HepG2 (cell line): ENCODE measurements around the gene CCT4. TPM values are rescaled to one million over a fixed set of nuclear protein-coding genes. Genes with fewer than 3 reads are reported as not detected.

Source experiments
- CCAR2 ChIP-seq: fragments of 200-400 bp; formaldehyde crosslinking; optimal IDR thresholded peaks from 2 replicates; pipeline ENCODE3; 2018; ENCODE audit warnings: low read depth, mild to moderate bottlenecking, low read length, moderate library complexity
- DR1 ChIP-seq: sonication (generic); formaldehyde crosslinking; IDR thresholded peaks from 2 replicates; pipeline ENCODE4 v1.8.0; 2021; ENCODE audit warnings: mild to moderate bottlenecking, missing genetic modification reagents, inconsistent platforms
- GZF1 ChIP-seq: sonication (generic); formaldehyde crosslinking; IDR thresholded peaks from 2 replicates; pipeline ENCODE4 v1.5.1; 2020; ENCODE audit warnings: mild to moderate bottlenecking, missing genetic modification reagents
- NONO ChIP-seq, 2 experiments: fragments of 450-650 bp in 1 of 2; sonication (generic) in 1 of 2; formaldehyde crosslinking in 1 of 2; IDR thresholded peaks in 1 of 2; conservative IDR thresholded peaks in 1 of 2; 2 replicates each; pipeline versions ENCODE4 v1.6.1 to v1.8.0; 2017 to 2022; ENCODE audit warnings: mild to moderate bottlenecking in 1 of 2, missing genetic modification reagents in 1 of 2, moderate library complexity in 1 of 2
- PHF21A ChIP-seq: sonication (generic); formaldehyde crosslinking; IDR thresholded peaks from 2 replicates; pipeline ENCODE4 v1.5.0; 2020; ENCODE audit warnings: mild to moderate bottlenecking, missing genetic modification reagents
- REL ChIP-seq: sonication (generic); formaldehyde crosslinking; conservative IDR thresholded peaks from 2 replicates; pipeline ENCODE4 v1.8.0; 2022; ENCODE audit warnings: mild to moderate bottlenecking, missing genetic modification reagents, moderate library complexity
- RORA ChIP-seq: sonication (generic); formaldehyde crosslinking; IDR thresholded peaks from 2 replicates; pipeline ENCODE4 v1.5.0; 2020; ENCODE audit warnings: mild to moderate bottlenecking, missing genetic modification reagents, moderate library complexity
- SPEN ChIP-seq: sonication (generic); formaldehyde crosslinking; IDR thresholded peaks from 2 replicates; pipeline ENCODE4 v1.5.1; 2020; ENCODE audit warnings: low read depth, mild to moderate bottlenecking, missing genetic modification reagents
- SSRP1 ChIP-seq: IDR thresholded peaks from 2 replicates; pipeline ENCODE4 v1.6.1; 2016; ENCODE audit warnings: control low read depth
- THAP11 ChIP-seq: IDR thresholded peaks from 2 replicates; pipeline ENCODE4 v1.6.1; 2016; ENCODE audit warnings: missing biosample characterization, missing genetic modification reagents
- TRIM24 ChIP-seq: sonication (generic); formaldehyde crosslinking; IDR thresholded peaks from 2 replicates; pipeline ENCODE4 v1.8.0; 2022; ENCODE audit warnings: mild to moderate bottlenecking, missing genetic modification reagents
- ZNF256 ChIP-seq: sonication (generic); formaldehyde crosslinking; conservative IDR thresholded peaks from 2 replicates; pipeline ENCODE4 v1.4.0; 2020; ENCODE audit warnings: missing genetic modification reagents
- ZNF446 ChIP-seq: sonication (generic); formaldehyde crosslinking; IDR thresholded peaks from 2 replicates; pipeline ENCODE4 v1.5.0; 2020; ENCODE audit warnings: mild to moderate bottlenecking, missing genetic modification reagents
- ZNF644 ChIP-seq: IDR thresholded peaks from 2 replicates; pipeline ENCODE4 v1.6.1; 2016; ENCODE audit warnings: low read depth
- ZSCAN30 ChIP-seq: sonication (generic); formaldehyde crosslinking; IDR thresholded peaks from 2 replicates; pipeline ENCODE4 v1.5.0; 2020; ENCODE audit warnings: mild to moderate bottlenecking, missing genetic modification reagents
- polyA plus RNA-seq, 8 experiments: library from polyadenylated mRNA; depleted of rRNA in 3 of 8; stranded (reverse) in 7 of 8; unstranded in 1 of 8; fragments of >200 nt; fragmentation: Illumina TruSeq in 4 of 8; extraction: Trizol in 4 of 8; gene quantifications; 2 replicates each; pipeline versions ENCODE4 v1.2.1 to v1.2.3, GENCODE V29; 2011 to 2016; ENCODE audit warnings: low read depth in 4 of 8, missing spikeins in 1 of 8, mixed read lengths in 1 of 8; ENCODE audit not compliant: insufficient read depth in 1 of 8
- total RNA-seq, 5 experiments: library from RNA; depleted of rRNA; stranded (reverse); fragments of >200 nt; fragmentation: Illumina TruSeq; extraction: Trizol; gene quantifications; 2 replicates each; pipeline ENCODE4 v1.2.3, GENCODE V29; 2016; ENCODE audit warnings: low read depth in 1 of 5
- TF ChIP-seq, protein P1 (sequence below): sonication (generic); formaldehyde crosslinking; IDR thresholded peaks from 2 replicates; pipeline ENCODE4 v1.4.0; 2020; ENCODE audit warnings: missing genetic modification reagents
- TF ChIP-seq, protein P2 (sequence below): sonication (generic); formaldehyde crosslinking; IDR thresholded peaks from 2 replicates; pipeline ENCODE4 v1.8.0; 2022; ENCODE audit warnings: mild to moderate bottlenecking, missing genetic modification reagents, borderline replicate concordance
- TF ChIP-seq, protein P3 (sequence below): IDR thresholded peaks from 2 replicates; pipeline ENCODE4 v1.4.0; 2020; ENCODE audit warnings: mild to moderate bottlenecking, missing genetic modification reagents
- TF ChIP-seq, protein P4 (sequence below): sonication (generic); formaldehyde crosslinking; IDR thresholded peaks from 2 replicates; pipeline ENCODE4 v1.8.0; 2022; ENCODE audit warnings: low read depth, missing genetic modification reagents
- TF ChIP-seq, protein P5 (sequence below): sonication (generic); formaldehyde crosslinking; IDR thresholded peaks from 2 replicates; pipeline ENCODE4 v1.5.0; 2020; ENCODE audit warnings: missing genetic modification reagents, mild to moderate bottlenecking, borderline replicate concordance

CCT4 gene
- total and polyA plus RNA-seq, 2 of the 13 experiments (the other 11 are each of a cell fraction or from before 2014, with no cell fraction given): 138 to 340 TPM

DNA sequence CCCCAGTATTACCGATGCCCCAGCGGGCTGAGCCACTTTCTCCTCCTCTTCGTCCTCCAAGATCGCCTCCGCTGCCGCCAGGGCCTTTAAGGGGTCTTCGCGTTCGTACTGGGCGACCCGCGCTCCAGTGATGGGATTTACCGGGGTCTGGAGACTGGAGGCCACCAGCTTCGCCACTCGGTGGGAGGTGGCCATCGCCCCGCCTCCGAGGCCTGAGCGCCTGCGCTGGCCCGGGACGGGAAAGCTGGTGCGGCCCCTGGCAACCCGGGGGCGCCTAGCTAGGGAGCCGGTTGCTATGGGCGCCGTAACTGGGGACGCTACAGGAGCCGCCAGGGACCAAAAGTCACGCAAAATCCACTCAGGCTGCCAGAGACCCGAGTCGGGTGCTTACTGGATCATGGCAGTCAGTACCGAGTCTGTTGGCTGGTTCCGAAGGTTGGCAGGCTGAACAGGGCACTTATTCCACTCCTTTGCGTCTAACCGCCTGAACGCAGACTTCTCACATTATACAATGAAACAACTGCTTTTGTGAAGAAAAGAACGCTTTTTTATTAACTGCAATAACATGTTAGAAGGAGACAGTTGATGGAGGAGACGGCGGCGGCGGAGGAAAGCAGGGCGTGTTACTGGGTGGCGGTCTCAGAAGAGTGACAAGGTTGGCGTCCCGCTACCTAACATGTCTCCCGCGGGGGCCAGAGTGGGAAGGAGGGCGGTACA is 34.5 kb downstream of the CCT4 start, which contains the start of gene FAM161A (continued):
- TF ChIP-seq SPEN (CRISPR knock-in tag) (peak; percentile 83; the same call in 1 of the 2 replicates), NONO (IDR thresholded peaks at IDR 0.05) (no peak), NONO (CRISPR knock-in tag; conservative IDR thresholded peaks at IDR 0.05) (peak; percentile 96), ZNF644 (0 out of 2 replicates have a peak, but pooled peaks have one; percentile 13), DR1 (peak; percentile 72; the same call in 1 of the 2 replicates), CCAR2 (no peak), RORA (CRISPR knock-in tag) (no peak), ZSCAN30 (CRISPR knock-in tag) (no peak), THAP11 (CRISPR knock-in tag) (peak; percentile 63; the same call in 1 of the 2 replicates), REL (CRISPR knock-in tag) (peak; percentile 89), SSRP1 (CRISPR knock-in tag) (no peak), ZNF256 (CRISPR knock-in tag) (0 out of 2 replicates have a peak, but pooled peaks have one; percentile 26), GZF1 (no peak), TRIM24 (CRISPR knock-in tag) (no peak), PHF21A (peak; percentile 48; the same call in 1 of the 2 replicates), ZNF446 (CRISPR knock-in tag) (peak; percentile 51; the same call in 1 of the 2 replicates)
- TF ChIP-seq, protein P1, sequence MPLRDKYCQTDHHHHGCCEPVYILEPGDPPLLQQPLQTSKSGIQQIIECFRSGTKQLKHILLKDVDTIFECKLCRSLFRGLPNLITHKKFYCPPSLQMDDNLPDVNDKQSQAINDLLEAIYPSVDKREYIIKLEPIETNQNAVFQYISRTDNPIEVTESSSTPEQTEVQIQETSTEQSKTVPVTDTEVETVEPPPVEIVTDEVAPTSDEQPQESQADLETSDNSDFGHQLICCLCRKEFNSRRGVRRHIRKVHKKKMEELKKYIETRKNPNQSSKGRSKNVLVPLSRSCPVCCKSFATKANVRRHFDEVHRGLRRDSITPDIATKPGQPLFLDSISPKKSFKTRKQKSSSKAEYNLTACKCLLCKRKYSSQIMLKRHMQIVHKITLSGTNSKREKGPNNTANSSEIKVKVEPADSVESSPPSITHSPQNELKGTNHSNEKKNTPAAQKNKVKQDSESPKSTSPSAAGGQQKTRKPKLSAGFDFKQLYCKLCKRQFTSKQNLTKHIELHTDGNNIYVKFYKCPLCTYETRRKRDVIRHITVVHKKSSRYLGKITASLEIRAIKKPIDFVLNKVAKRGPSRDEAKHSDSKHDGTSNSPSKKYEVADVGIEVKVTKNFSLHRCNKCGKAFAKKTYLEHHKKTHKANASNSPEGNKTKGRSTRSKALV (CRISPR knock-in tag): peak; percentile 41; the same call in 1 of the 2 replicates
- TF ChIP-seq, protein P2, sequence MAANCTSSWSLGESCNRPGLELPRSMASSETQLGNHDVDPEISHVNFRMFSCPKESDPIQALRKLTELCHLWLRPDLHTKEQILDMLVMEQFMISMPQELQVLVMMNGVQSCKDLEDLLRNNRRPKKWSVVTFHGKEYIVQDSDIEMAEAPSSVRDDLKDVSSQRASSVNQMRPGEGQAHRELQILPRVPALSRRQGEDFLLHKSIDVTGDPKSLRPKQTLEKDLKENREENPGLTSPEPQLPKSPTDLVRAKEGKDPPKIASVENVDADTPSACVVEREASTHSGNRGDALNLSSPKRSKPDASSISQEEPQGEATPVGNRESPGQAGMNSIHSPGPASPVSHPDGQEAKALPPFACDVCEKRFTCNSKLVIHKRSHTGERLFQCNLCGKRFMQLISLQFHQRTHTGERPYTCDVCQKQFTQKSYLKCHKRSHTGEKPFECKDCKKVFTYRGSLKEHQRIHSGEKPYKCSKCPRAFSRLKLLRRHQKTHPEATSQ: peak; percentile 78; the same call in 1 of the 2 replicates
- TF ChIP-seq, protein P3, sequence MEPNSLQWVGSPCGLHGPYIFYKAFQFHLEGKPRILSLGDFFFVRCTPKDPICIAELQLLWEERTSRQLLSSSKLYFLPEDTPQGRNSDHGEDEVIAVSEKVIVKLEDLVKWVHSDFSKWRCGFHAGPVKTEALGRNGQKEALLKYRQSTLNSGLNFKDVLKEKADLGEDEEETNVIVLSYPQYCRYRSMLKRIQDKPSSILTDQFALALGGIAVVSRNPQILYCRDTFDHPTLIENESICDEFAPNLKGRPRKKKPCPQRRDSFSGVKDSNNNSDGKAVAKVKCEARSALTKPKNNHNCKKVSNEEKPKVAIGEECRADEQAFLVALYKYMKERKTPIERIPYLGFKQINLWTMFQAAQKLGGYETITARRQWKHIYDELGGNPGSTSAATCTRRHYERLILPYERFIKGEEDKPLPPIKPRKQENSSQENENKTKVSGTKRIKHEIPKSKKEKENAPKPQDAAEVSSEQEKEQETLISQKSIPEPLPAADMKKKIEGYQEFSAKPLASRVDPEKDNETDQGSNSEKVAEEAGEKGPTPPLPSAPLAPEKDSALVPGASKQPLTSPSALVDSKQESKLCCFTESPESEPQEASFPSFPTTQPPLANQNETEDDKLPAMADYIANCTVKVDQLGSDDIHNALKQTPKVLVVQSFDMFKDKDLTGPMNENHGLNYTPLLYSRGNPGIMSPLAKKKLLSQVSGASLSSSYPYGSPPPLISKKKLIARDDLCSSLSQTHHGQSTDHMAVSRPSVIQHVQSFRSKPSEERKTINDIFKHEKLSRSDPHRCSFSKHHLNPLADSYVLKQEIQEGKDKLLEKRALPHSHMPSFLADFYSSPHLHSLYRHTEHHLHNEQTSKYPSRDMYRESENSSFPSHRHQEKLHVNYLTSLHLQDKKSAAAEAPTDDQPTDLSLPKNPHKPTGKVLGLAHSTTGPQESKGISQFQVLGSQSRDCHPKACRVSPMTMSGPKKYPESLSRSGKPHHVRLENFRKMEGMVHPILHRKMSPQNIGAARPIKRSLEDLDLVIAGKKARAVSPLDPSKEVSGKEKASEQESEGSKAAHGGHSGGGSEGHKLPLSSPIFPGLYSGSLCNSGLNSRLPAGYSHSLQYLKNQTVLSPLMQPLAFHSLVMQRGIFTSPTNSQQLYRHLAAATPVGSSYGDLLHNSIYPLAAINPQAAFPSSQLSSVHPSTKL (CRISPR knock-in tag): peak; percentile 58
- TF ChIP-seq, protein P4, sequence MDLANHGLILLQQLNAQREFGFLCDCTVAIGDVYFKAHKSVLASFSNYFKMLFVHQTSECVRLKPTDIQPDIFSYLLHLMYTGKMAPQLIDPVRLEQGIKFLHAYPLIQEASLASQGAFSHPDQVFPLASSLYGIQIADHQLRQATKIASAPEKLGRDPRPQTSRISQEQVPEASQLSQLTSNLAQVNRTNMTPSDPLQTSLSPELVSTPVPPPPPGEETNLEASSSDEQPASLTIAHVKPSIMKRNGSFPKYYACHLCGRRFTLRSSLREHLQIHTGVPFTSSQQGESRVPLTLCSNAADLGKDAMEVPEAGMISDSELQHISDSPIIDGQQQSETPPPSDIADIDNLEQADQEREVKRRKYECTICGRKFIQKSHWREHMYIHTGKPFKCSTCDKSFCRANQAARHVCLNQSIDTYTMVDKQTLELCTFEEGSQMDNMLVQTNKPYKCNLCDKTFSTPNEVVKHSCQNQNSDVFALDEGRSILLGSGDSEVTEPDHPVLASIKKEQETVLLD: peak; percentile 69; the same call in 1 of the 2 replicates
- TF ChIP-seq, protein P5, sequence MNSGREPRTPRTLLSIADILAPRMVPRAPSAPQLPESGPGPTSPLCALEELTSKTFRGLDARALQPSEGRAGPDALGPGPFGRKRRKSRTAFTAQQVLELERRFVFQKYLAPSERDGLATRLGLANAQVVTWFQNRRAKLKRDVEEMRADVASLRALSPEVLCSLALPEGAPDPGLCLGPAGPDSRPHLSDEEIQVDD (CRISPR knock-in tag): peak; percentile 79; the same call in 1 of the 2 replicates
